GM19395 (cell line): ENCODE results near the gene PLXNA1.

Source experiments
- ATAC-seq: cut with Tn5 transposase; IDR thresholded peaks from one replicate; pipeline ENCODE4 v1.9.1; 2021; ENCODE audit warnings: mild to moderate bottlenecking, moderate library complexity; ENCODE audit not compliant: unreplicated experiment

The PLXNA1 gene

DNA sequence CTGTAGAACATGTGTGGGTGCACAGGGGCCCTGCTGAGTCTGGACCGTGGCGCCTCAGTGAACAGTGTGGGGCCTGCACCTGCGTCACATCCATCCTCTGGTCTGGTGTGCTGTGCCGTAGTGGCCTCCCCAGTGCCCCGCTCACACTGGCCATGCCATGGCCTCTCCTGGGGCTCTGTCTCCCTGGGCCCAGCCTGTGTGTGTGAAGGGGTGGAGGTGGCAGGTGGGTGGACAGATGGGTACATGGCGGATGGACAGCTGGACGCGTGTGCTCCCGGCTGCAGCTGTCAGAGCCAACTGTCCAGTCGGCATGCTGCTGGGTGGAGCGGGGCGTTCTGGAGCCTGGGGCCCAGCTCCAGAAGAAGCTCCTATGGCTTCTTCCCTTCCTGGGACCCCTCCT, 17.8 kb downstream of the PLXNA1 start:
- ATAC-seq, result no peak

DNA sequence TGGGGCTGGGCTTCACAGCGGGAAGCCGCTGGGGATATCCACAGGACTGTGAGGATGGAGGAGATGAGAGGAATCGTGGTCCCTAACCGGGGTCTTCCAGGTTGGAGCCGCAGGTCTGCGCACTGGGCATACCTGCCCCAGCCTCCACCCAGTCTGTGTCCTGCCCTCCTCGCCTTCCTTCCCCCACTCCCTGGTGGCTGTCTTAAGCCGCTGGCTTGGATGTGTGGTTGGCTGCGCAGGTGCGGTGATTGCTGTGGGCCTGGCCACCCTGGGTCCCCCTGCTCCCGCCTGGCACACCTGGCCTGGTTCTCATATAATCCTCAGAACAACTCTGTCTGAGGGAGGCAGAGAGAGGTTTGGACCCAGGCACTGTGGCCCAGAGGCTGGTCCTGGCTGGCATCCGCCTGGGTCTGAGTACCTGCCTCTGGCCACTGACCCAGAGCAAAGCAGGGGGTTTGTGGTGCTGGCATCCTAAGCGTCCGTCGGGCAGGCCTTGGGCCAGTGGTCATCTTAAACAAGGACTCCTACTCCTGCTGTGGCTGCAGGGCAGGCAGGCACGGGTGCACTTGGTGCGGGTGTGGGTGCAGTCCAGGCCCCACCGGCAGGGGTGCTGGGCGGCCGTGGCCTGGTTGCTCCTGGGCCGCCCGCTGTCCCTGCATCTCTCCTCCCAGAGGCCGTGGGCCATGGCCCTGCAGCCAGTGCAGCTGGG, 18.7 kb downstream of the PLXNA1 start:
- no peak for ATAC-seq

DNA sequence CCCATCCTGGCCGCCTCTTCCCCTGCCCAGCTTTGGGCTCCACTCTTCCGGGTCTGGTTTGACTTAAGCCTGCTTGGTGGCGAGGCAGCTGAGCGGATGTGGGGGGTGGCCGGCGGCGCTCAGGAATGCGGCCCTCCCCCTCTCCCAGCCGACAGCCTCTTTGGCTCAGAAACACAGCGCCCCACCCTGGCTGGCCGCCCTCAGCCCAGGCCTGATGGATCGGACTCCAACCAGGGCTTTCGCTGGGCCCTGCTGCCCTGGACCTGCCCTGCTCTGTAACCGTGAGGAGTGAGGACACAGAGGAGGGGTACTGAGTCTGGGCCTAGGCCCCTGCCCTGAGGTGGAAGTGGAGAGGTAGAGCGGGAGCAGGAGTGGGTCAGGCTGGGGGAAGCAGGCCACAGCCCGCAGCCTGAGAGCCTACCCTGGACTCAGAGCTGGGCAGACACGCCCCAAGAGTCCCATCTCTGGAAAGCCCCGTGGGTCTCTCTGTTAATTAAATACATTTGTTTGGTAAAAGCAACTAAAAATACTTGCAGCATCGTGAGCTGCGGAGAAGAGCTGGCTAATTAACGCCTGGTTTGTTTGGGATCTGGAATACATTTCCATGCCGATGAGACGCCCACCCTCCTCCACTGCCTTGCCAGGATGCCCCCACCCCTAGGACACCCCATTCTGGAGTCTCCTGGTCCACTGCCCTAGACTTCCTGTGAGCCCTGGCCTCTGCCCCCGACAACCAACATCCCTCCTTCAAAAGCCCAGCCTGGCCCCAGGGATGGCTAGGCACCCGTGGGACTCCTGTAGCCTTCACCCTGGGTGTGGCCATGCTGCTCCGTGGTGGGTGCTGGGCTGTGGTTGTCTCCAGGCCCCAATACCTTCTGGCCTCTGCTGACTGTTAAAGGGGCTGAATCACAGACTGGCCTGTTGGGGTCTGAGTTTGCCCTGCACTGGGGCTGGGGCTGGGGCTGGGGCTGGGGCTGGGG, 19.6 kb downstream of the PLXNA1 start:
- no peak for ATAC-seq

DNA sequence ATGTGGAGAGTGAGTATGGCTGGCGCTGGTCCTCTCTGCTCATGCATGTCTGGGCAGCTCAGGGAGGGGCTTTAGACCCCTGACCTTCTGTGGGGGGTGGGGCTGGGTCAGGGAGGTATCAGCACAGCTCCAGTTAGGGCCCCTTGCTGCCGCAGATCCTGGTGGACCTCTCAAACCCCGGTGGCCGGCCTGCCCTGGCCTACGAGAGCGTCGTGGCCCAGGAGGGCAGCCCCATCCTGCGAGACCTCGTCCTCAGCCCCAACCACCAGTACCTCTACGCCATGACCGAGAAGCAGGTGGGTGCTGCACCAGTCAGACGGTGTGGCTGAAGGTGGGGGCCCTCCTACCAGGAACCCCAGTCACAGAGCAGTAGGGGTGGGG, 20.2 kb downstream of the PLXNA1 start:
- no peak for ATAC-seq

DNA sequence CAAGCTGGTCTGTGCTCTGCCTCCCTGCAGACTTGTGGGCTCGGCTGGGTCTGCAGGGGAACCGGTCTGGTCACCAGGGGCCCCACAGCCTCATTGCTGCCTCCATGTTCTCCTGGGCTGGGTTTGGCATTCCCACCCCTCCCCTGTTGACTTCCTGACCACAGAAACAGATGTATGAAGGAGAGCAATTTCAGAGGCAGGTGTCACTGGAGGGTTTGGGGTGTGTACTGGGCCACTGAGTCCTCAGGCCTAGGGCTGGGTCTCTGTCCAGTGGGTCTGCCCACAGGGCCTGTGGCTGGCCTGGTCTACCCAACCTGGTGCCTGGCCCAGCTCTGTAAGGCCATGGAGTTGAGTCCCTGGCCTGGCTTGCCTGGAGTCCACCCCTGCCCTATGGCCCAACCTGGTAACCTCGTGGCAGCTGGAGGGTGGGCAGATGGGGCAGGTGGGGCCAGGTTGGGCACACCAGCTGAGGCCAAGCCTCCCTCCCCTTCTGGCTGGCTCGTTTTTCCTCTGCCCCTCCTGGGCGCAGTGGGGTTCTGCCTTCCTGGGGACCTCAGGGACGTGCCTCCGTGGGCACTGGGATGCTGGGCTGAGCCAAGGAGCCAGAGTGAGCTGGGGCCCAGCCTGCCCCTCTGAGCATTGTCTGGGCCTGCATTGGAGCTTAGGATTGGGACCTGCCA, 20.8 kb downstream of the PLXNA1 start:
- no peak for ATAC-seq

DNA sequence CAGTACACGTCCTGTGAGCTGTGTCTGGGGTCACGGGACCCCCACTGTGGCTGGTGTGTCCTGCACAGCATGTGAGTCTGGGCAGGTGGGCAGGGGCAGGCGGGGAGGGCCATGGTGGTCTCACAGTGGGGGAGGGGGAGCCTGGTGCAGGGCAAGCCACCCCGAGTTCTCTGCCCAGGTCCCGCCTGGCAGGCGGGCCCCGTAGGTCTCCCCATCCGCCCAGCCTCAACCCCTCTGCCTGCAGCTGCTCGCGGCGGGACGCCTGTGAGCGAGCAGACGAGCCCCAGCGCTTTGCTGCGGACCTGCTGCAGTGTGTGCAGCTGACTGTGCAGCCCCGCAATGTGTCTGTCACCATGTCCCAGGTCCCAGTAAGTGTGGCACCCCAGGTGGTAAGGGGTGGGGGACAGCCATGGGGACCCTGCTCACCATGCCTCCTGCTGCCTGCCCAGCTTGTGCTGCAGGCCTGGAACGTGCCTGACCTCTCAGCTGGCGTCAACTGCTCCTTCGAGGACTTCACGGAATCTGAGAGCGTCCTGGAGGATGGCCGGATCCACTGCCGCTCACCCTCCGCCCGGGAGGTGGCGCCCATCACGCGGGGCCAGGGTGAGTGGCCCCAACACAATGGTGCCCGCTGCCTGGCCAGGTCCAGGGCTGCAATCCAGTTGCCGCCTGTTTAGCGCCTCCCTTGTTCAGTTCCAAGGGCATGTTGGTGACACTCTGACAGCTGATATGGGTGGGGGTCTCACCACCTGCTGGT, 21.9 kb downstream of the PLXNA1 start:
- no peak for ATAC-seq

DNA sequence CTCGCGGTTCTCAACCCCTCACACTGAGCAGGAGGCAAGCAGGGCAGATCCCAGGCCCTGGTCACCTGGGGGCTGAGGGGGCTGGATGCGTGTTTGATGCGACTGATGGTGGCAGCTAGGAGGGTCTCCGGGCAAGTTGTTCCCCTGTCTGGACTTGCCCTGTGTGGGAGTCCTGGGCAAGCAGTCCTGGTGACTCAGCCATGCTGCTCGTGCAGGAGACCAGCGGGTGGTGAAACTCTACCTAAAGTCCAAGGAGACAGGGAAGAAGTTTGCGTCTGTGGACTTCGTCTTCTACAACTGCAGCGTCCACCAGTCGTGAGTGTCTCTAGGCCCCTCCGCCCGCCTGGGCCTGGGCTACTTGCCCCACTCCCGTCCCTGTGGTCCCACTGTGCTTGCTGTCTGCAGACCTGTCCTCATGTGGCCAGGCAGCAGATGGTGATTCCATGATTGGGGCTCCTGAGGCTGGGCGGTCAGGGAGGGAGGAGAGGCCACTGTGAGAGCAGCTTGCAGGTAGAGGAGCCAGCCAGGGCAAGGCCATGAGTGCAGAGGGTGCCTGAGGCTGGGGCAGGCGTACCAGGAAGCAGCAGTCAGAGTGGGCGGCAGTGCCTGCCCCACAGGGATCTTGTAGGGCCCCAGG, 23.1 kb downstream of the PLXNA1 start:
- ATAC-seq, result no peak

DNA sequence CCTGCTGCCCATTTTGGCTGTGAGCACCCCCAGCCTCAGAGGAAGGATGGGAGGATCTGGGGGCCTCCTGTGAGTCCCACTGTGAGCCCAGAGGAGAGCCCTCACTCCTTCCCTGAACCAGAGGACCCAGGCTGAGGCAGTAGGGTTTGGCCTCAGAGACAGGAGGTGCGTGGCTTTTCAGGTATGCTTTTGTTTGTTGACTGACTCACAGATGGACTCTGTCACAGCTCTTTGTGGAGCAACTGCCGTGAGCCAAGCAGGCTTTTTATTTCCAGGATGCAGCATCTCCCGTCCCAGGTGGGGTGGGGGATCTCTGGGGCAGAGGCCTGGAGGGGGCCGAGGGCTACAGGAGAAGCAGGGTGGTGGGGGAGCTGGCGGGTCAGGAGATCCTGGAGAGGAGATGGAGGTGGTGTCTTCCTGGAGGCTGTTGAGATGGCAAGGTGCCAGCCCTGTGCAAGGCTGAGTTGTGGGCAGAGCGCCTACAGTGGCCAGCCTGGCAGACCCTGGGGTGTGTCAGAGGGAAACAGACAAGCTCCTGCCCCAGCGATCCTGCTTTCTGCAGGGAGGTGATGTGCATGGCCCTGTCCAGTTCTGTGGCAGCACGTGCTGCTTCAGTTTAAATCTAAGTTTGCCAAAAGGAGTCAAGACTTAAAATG, 24.0 kb downstream of the PLXNA1 start:
- ATAC-seq, result no peak

DNA sequence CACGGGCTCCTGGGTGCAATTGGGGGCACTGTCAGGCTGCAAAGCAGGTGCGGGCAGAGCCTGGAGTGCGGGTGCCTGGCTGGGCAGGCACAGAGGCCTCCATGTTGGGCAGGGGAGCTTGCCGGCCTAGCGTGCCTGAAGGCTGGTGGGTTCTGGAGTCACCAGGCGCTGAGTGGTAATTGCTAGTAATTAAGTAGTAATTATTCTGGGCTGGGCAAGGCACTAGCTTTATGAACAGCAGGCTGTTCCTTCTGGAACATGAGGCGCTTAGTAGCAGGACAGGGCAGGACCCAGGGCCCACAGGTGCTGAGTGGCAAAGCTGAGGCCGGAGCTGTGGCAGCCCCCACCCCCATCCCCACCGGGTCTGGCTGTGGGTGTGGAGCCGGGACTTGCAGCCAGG, 25.3 kb downstream of the PLXNA1 start:
- no peak for ATAC-seq

DNA sequence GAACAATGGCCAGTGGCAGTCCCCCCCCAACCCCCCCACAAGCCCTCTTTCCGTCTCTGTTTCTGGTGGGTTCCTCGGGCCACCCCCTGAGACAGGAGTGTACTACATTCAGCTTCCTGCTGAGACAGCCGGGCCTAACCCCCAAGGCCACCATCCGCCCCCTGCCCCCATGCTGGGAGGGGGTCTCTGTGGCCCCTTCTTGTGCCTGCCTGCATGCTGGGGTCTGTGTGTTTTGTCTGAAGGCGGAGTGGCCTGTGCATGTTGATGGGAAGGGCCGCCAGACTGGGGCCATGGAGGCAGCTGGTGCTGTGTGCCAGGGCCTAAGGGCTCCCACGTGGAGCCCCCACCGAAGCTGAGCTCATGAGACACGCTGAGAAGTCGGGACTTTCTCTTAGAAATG, 26.6 kb downstream of the PLXNA1 start:
- ATAC-seq, result no peak

DNA sequence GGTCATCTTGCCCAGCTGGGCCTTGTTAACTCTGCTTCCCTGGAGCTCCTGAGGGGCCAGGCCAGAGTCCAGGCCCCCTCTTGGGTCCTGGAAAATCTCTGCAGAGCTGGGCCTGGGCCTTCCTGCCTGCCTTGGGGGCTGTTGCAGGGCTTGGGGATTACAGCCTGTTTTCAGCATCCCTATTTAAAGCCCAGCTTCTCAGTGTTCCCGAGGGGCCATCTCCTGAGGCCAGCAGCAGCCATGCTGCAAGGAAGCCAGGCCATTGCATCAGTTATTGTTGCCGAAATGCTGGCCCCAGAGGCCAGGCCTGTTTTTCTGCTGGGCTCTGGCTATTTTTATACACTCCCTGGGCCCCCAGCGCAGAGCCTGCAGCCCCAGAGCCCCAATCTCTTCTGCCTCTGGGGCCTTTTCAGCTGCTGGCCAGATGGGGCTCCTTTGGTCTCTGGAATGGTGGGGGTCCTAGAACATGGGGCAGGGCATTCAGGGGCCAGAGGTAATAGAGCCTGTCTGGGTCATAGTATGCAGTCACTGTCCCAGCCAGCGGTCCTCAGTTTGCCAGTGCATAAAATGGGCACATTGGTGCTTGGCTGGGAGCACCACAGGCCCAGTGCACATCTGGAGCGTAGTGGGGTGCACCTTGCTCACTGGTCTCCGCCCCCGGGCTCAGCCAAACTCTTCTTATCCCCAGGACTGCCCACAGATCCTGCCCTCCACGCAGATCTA, 28.5 kb downstream of the PLXNA1 start:
- no peak for ATAC-seq

DNA sequence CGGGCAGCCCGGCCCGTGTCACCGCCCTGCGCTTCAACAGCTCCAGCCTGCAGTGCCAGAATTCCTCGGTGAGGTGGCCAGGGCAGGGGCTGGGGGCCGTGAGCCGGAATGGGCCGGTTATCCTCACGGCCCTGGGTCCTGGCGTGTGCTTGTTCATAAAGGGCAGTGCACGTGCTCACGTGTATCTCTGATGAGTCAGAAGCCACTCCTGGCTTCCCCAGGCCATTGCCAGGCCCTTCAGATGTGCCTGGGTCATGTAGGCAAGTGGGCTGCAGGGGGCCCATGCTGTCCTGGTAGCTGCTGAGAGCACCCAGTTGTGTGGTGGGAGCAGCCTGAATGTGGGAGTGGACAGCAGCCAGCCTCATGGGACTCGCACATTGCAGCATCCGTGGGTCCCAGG, 29.2 kb downstream of the PLXNA1 start:
- no peak for ATAC-seq

DNA sequence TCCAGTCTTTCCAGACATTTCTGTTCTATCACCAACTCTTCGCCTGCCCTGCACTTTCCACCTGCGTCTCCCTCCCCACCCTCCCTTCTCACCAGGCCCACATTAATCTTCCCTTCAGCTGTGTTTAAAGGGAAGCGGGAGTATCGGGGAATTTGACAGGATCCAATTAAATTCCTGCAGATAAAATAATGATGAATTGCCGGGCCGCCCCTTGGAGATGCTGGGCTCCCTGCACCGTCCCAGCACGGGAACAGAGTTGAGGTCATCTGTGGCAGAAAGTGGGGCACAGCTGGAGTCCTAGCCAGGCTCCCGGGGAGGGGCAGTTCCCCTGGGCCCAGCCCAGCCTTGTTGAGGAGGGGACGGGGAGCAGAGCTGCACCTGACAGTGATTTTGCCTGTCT, 30.3 kb downstream of the PLXNA1 start:
- no peak for ATAC-seq

DNA sequence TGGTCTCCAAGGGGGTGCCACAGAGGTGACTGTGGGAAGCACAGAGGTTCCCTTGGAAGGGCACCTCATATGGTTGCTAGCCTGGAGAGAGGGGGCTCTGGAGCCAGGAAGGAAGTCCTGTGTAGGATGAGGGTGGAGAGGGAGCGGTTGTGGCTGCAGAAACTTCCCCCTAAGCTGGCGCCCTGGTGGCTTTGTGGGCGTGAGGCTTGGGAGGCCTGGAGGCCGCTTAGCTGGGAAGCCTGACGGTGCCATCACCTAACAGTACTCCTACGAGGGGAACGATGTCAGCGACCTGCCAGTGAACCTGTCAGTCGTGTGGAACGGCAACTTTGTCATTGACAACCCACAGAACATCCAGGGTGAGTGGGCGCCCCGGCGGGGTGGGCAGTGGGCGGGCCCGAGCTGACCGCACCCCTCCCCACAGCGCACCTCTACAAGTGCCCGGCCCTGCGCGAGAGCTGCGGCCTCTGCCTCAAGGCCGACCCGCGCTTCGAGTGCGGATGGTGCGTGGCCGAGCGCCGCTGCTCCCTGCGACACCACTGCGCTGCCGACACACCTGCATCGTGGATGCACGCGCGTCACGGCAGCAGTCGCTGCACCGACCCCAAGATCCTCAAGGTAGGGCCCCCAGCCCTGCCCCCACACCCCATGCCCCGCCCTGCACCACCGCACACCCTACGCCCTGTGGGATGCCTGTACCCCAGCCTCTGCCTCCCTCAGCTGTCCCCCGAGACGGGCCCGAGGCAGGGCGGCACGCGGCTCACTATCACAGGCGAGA, 31.0 kb downstream of the PLXNA1 start:
- ATAC-seq, result no peak

DNA sequence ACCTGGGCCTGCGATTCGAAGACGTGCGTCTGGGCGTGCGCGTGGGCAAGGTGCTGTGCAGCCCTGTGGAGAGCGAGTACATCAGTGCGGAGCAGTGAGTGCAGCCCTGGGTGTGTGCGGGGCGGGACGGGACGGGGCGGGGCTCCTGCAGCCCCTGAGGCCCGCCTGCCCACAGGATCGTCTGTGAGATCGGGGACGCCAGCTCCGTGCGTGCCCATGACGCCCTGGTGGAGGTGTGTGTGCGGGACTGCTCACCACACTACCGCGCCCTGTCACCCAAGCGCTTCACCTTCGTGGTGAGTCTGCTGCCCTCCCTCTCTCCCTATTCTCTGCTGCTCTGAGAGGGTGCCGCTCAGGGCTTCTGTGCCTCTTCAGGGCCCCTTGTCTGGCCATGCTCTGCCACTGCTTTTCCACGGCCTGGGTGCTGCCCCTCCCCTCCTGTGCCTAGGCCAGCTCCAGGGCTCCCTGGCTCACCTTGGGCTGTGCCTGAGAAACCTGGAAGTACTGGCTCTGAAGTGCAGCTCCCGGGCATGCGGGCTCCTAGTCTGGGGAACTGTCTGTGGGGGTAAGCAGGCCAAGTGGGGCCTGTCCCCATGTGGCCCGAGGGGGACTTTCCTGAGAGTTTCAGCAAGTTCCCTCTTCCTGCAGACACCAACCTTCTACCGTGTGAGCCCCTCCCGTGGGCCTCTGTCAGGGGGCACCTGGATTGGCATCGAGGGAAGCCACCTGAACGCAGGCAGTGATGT, 31.8 kb downstream of the PLXNA1 start:
- ATAC-seq, result peak; percentile 28

DNA sequence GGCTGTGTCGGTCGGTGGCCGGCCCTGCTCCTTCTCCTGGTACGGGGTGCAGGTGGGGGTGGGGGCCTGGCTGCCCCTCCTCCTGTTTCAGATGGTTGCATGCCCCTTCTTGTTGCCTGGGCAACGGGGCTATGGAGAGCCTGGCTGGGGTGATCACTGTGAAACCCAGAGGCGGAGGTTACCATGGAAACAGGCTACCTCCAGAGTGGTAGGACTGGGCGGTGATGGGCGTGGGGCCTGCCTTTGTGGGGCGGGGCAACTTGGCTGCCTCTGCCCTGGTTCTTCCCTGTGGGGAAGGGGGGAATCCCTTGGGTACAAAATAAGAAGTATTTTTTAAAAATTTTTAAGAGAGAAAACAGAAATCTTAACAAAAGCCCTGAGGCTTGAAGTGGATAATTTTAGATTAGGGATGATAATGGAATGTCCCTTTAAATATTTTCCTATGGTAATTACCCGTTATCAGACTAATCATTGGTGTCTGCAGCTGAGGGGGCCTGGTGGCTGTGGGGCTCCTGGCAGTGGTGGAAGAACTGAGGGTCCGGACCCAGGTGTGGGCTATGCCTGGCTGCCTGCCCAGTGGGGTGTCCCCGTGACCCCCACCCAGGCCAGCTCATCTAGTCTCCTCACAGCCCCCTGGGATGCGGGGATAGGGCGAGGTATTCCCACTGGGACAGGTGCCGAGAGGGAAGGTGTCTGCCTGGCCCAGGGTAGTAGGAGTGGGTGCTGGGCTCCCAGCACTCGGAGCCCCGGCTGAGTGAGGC, 32.5 kb downstream of the PLXNA1 start:
- peak; percentile 56 for ATAC-seq

DNA sequence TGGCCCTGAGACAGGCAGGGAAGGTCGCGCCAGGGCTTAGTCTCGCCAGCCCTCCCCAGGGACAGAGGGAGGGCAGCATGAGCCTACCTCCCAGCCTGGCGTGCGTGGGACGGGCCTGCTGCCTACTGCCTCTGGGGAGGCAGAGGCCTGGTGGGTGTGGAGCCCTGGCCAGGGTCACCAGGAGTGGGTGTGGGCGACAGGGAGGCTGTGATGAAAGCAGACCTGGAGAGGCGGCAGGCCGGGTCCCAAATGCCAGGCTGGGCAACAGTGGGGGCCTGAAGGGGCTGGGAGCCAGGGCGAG, 33.1 kb downstream of the PLXNA1 start:
- no peak for ATAC-seq
